ENCODE data around the gene GPC6.

The GPC6 gene

GRCh38 chr13:93967286-93967685 is 740.7 kb downstream of the GPC6 start:
- TF ChIP-seq, protein P1, sequence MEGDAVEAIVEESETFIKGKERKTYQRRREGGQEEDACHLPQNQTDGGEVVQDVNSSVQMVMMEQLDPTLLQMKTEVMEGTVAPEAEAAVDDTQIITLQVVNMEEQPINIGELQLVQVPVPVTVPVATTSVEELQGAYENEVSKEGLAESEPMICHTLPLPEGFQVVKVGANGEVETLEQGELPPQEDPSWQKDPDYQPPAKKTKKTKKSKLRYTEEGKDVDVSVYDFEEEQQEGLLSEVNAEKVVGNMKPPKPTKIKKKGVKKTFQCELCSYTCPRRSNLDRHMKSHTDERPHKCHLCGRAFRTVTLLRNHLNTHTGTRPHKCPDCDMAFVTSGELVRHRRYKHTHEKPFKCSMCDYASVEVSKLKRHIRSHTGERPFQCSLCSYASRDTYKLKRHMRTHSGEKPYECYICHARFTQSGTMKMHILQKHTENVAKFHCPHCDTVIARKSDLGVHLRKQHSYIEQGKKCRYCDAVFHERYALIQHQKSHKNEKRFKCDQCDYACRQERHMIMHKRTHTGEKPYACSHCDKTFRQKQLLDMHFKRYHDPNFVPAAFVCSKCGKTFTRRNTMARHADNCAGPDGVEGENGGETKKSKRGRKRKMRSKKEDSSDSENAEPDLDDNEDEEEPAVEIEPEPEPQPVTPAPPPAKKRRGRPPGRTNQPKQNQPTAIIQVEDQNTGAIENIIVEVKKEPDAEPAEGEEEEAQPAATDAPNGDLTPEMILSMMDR (IDR thresholded peaks at IDR 0.05; ENCODE audit: low read depth, low read length), result no peak
- no peak for TF ChIP-seq EZH2phosphoT487 (IDR thresholded peaks at IDR 0.05; ENCODE audit: low read depth)

DNA sequence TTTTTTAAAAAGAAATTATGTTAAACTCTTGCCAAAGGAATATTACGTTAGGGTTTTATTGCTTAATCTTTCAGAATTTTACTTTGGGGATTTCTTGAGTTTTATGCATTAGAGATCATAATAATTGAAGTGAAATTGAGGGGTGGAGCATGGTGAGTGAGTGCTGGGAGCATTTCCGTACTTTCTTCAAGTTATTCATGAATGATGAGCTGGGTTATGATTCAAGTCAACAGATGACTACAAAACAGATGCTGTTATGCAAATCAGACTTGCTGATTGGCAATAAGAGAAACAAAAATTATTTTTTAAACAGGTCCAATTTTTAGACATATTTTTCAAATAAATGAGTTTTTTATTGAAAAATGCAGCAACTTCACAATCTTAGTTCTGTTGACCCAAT is 748.6 kb downstream of the GPC6 start:
- no peaks in the 10 kb centered on the region for H3K27me3 ChIP-seq (ENCODE audit: low read depth, low read length)
- no peak overlapping the region for H3K4me3 ChIP-seq (ENCODE audit: low read length)
- H2AFZ ChIP-seq (ENCODE audit: low read depth, low read length), result no peak overlapping the region
- no peak overlapping the region for H3K9ac ChIP-seq (ENCODE audit: low read length)
- H3K4me2 ChIP-seq (ENCODE audit: low read length), result no peak overlapping the region
- H3K27ac ChIP-seq (ENCODE audit: low read length), result no peak overlapping the region
- H4K20me1 ChIP-seq (ENCODE audit: insufficient read depth, low read length), result no peaks in the 10 kb centered on the region
- H3K4me1 ChIP-seq (ENCODE audit: low read length), result no peaks in the 10 kb centered on the region
- TF ChIP-seq EZH2phosphoT487 (IDR thresholded peaks at IDR 0.05; ENCODE audit: low read depth), result no peak
- TF ChIP-seq, protein P1 (IDR thresholded peaks at IDR 0.05; ENCODE audit: low read depth, low read length), result no peak
- no peaks in the 10 kb centered on the region for H3K36me3 ChIP-seq (replicated peaks; ENCODE audit: low read depth, low read length)
- H3K79me2 ChIP-seq (ENCODE audit: low read length), result no peaks in the 10 kb centered on the region
- 0 out of 2 replicates have a peak, but pooled peaks cover 10% of the 10 kb centered on the region for H3K9me3 ChIP-seq (ENCODE audit: insufficient read depth, low read length)

More at GRCh38 chr13:93967286-93967685, 740.7 kb downstream of the GPC6 start:
- Histone ChIP-seq H3K36me3 (replicated peaks; ENCODE audit: low read depth, low read length) (no peaks in the 10 kb centered on the region), H3K9ac (ENCODE audit: low read length) (no peak overlapping the region), H3K27me3 (ENCODE audit: low read depth, low read length) (no peaks in the 10 kb centered on the region), H3K9me3 (ENCODE audit: insufficient read depth, low read length) (no peaks in the 10 kb centered on the region), H3K4me1 (ENCODE audit: low read length) (no peaks in the 10 kb centered on the region), H4K20me1 (ENCODE audit: insufficient read depth, low read length) (no peaks in the 10 kb centered on the region), H3K4me2 (ENCODE audit: low read length) (no peak overlapping the region), H3K79me2 (ENCODE audit: low read length) (no peaks in the 10 kb centered on the region), H3K27ac (ENCODE audit: low read length) (no peak overlapping the region), H3K4me3 (ENCODE audit: low read length) (no peak overlapping the region), H2AFZ (ENCODE audit: low read depth, low read length) (no peak overlapping the region)

DNA sequence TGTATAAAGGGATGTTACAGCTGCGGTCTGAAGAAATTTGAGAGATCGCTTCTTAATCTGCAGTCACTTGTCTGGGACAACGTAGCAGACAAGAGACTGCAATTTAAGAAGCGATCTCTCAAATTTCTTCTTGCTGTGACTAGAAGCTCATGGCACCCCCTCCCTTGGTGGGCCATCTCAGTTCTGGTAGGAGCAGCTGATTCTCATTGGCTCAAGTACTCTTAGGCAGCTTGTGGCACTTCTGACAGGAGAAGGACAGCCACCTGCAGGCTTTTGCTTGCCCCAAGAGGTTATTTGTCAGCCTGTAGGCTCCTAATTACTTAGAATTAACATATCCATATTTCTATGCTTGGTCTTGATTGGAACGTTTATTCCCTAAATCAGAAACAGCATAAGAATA is 749.9 kb downstream of the GPC6 start:
- Histone ChIP-seq H3K27me3 (ENCODE audit: low read depth, low read length) (no peaks in the 10 kb centered on the region), H3K4me1 (ENCODE audit: low read length) (no peaks in the 10 kb centered on the region), H2AFZ (ENCODE audit: low read depth, low read length) (no peak overlapping the region), H3K27ac (ENCODE audit: low read length) (no peak overlapping the region), H4K20me1 (ENCODE audit: insufficient read depth, low read length) (no peaks in the 10 kb centered on the region), H3K79me2 (ENCODE audit: low read length) (no peaks in the 10 kb centered on the region), H3K36me3 (replicated peaks; ENCODE audit: low read depth, low read length) (no peaks in the 10 kb centered on the region), H3K4me3 (ENCODE audit: low read length) (no peak overlapping the region), H3K9me3 (ENCODE audit: insufficient read depth, low read length) (0 out of 2 replicates have a peak, but pooled peaks cover 10% of the 10 kb centered on the region), H3K4me2 (ENCODE audit: low read length) (no peak overlapping the region), H3K9ac (ENCODE audit: low read length) (no peak overlapping the region)
- no peak for TF ChIP-seq EZH2phosphoT487 (IDR thresholded peaks at IDR 0.05; ENCODE audit: low read depth)
- TF ChIP-seq, protein P1 (IDR thresholded peaks at IDR 0.05; ENCODE audit: low read depth, low read length), result no peak

DNA sequence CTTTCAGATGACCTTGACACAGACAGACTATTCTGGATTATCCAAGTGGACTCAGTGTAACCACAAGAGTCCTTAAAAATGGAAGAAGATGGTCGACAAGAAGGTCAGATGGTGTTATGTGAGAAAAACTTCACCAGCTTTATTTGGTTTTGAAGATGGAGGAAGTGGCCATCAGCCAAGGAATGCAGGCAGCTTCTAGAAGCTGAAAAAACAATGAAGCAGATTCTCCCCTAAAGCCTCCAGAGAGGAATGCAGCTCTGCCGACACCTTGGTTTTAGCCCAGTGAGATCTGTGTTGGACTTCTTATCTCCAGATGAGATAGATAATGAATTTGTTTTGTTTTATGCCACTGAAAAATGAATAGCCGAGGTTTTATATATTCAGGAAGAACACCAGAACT is 751.4 kb downstream of the GPC6 start:
- TF ChIP-seq, protein P1 (IDR thresholded peaks at IDR 0.05; ENCODE audit: low read depth, low read length), result no peak
- no peak for TF ChIP-seq EZH2phosphoT487 (IDR thresholded peaks at IDR 0.05; ENCODE audit: low read depth)
- Histone ChIP-seq H2AFZ (ENCODE audit: low read depth, low read length) (no peak overlapping the region), H3K27ac (ENCODE audit: low read length) (no peak overlapping the region), H3K9ac (ENCODE audit: low read length) (no peak overlapping the region), H3K4me2 (ENCODE audit: low read length) (no peak overlapping the region), H3K4me1 (ENCODE audit: low read length) (no peaks in the 10 kb centered on the region), H4K20me1 (ENCODE audit: insufficient read depth, low read length) (no peaks in the 10 kb centered on the region), H3K9me3 (ENCODE audit: insufficient read depth, low read length) (0 out of 2 replicates have a peak, but pooled peaks cover 10% of the 10 kb centered on the region), H3K36me3 (replicated peaks; ENCODE audit: low read depth, low read length) (no peaks in the 10 kb centered on the region), H3K79me2 (ENCODE audit: low read length) (no peaks in the 10 kb centered on the region), H3K4me3 (ENCODE audit: low read length) (no peak overlapping the region), H3K27me3 (ENCODE audit: low read depth, low read length) (no peaks in the 10 kb centered on the region)
